HG03354 (cell line): ENCODE measurements around the gene IAH1.

ENCODE experiments used
- ATAC-seq: cut with Tn5 transposase; IDR thresholded peaks from one replicate; pipeline ENCODE4 v1.9.1; 2021; ENCODE audit warnings: mild to moderate bottlenecking; ENCODE audit not compliant: unreplicated experiment, poor library complexity, severe bottlenecking

The IAH1 gene

DNA sequence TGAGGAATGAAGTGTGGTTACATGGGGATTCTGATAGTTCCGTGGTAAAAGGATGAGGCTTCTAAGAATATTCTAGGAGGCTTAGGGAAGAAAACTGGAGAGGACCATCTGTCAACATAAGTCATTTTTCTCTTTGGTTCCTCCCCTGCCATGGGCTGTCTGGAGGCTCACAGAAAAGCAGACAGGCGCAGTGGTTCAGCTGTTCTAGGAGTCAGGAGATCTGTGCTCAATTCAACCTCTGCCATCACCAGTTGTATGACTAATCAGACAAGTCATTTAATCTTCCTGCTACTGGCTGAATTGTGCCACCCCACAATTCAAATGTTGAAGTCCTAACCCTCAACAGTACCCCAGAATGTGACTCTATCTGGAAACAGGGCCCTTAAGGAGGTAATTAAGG, 44.9 kb downstream of the IAH1 start:
- no peak for ATAC-seq

DNA sequence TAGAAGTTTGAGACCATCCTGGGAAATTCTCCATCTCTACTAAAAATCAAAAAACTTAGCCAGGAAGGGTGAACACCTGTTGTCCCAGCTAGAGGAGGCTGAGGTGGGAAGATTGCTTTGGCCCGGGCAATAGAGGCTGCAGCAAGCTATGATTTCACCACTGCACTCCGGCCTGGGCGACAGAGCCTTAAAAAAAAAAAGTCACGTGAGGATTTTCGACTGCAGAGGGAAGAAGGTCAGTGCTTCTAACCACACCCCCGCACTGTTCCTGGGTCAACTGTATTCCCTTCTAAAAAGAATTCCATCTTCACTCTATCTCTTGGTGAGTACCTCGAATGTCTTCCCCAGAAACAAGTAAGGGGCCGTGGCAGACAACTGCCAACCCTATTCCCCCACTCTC, 49.9 kb downstream of the IAH1 start:
- ATAC-seq: no peak

DNA sequence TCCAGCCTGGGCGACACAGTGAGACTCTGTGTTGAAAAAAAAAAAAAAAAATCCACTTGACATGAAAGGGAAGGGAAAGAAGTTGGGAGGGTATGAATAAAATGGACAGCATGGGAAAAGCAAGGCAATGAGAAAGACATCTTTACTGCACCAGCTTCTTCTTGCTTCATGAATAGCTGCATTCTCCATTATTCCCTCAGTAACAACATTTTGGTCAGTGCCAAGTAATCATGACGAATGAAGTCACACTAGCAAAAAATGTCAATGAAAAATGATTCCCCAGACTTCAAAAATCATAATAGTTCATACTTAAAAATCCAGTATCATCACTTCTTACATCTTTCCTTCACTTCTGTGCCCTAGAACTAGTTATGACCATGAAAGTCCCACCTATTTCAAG, 50.9 kb downstream of the IAH1 start:
- no peak for ATAC-seq

DNA sequence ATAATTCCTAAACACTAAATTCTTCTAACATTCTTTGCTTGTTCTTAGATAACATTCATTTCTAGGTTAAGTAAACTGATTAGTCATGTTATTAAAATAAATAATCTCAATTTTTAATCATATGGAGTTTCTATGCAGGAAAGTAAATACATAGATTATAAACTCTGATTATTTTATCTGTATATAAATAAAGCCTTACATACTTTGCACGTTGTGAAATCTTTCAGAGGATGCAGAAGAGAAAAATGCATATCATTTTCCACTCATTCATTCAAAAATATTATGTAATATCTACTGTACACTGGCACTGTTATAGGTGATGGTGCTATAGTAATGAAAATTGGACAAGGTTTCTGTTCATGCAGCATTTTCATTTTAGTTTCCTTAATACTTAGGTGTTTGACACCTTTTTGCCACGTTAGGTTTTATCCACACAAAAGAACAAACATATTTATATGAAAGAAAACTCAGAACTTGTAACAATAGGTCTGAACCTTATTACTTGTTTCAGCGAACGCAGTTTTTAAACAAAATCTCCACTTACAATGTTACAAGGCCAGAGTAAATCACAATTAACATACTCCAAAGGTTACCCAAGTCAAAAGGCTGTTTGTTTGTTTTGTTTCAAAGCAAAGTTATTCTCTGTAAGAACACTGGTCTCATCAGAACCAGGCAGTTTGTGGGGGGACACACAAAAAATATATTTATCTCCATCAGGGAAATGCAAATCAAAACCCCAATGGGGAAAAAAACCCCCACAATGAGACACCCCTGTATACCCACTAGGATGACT, 53.8 kb downstream of the IAH1 start:
- no peak for ATAC-seq

DNA sequence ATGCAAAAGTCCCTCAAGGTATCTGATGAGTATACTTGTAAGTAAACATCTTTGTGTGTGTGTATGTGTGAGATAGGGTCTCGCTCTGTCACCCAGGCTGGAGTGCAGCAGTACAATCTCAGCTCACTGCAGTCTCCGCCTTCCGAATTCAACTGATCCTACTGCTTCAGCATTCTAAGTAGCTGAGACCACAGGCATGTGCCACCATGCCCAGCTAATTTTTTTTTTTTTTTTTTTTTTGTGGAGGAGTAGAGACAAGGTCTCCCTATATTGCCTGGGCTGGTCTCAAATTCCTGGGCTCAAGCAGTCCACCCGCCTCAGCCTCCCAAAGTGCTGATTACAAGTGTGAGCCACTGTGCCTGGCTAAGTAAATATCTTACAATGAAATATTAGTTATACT, 58.1 kb downstream of the IAH1 start:
- no peak for ATAC-seq

DNA sequence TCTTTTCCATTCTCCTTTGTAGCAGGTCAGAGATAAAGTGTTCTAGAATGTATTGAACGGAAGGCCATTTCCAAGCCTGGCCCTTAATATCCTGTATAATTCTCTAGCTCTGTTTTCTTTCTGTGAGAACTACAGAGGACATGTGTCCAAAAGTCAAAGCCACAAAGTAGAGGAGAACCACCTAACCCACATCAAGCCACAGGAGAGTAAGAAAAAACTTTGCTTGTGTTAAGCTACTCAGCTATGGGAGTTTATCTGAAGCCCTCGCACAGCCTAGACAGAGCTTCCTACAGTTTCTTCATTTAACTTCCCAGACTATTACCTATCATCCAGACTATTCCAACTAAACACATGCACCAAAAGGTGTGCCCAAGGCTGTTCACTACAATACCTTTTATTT, 59.3 kb downstream of the IAH1 start:
- no peak for ATAC-seq

DNA sequence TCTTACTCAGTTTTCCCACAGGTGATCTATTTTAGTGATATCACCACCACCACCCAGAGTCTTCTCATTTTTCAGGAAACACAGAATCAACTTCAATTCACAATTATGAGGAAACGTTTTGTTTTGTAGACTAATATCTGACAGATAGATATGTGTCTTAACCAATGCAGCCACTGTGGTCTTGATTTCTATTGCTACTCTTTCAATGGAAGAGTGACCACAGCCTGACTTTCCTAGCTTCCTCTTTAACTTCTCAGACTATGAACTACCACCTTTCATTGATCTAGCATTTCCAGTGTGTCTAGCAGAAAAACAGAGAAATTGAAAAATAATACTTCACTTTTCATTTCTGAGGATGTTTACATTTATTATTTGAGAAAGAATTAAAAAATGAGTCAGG, 60.8 kb downstream of the IAH1 start:
- ATAC-seq: no peak

DNA sequence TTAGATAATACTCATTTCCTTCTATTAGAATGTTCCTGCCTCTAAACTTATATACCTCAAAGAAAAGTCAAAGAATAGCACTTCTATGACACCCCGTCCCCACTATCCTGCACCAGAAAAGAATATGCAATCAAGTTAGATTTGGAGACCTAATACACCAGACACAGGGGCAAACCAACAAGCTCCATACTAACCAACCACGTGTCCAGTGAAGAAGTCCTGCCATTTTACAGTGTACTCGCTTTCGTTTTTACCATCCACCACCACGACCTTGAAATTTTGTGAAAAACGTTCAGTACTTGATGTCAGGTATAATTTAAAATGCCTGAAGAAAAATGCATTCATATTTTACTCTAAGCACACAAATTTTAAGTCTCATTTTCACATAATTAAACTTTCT, 62.2 kb downstream of the IAH1 start:
- ATAC-seq: no peak

DNA sequence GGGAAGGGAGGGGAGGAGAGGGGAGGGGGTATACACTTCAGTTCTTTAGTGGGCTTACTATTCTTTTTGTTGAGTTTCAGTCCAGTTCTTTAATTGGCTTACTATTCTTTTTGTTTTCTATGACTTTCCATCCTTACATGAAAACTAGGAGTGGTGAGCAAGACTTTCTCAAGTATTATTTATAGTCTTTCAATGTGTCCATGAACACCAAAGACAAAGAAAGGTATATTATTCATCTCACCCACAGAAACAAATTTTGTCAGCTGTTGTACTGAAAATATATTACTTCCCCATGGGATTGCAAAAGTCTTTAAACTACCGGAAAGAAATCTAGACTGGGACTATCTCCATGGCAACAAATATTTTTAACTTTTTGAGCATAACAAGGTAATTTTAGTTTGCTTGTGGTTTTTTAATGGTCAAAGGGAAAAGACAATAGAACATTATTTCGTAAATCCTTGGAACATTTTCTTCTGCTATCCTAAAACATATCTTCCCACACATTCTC, 63.7 kb downstream of the IAH1 start:
- ATAC-seq: no peak
